Fibroblast of skin of left quadriceps (primary cell): ENCODE results near the gene ASTN2.

ENCODE experiments used
- DNase-seq, 2 experiments: peaks; one replicate each; pipeline ENCODE4 v3.0.0-alpha.2; 2013; ENCODE audit warnings: low read depth in 2 of 2

ASTN2 gene

GRCh38 chr9:117245175-117245829 is 169.6 kb downstream of the ASTN2 start:
- no peak for DNase-seq

GRCh38 chr9:117242082-117242481 is 172.8 kb downstream of the ASTN2 start:
- no peak for DNase-seq

- DNase-seq: no peak
These were observed 175.4 kb downstream of the ASTN2 start for GRCh38 chr9:117239428-117239827.

- no peak for DNase-seq
These were observed 180.8 kb downstream of the ASTN2 start for GRCh38 chr9:117234103-117234502.

GRCh38 chr9:117233016-117233415 is 181.8 kb downstream of the ASTN2 start:
- no peak for DNase-seq

- DNase-seq: no peak
These were observed 182.6 kb downstream of the ASTN2 start for GRCh38 chr9:117232281-117232680.

- DNase-seq: no peak
These were observed 183.8 kb downstream of the ASTN2 start for GRCh38 chr9:117231012-117231411.

GRCh38 chr9:117224695-117225094 is 190.2 kb downstream of the ASTN2 start:
- DNase-seq: no peak

- DNase-seq: no peak
These were observed 195.9 kb downstream of the ASTN2 start for GRCh38 chr9:117218951-117219350.

GRCh38 chr9:117214416-117214815 is 200.4 kb downstream of the ASTN2 start:
- no peak for DNase-seq

- no peak for DNase-seq
These were observed 203.6 kb downstream of the ASTN2 start for GRCh38 chr9:117211280-117211679.

GRCh38 chr9:117205806-117206205 is 209.1 kb downstream of the ASTN2 start:
- DNase-seq: no peak

- DNase-seq: no peak
These were observed 209.9 kb downstream of the ASTN2 start for GRCh38 chr9:117204971-117205370.

- DNase-seq: no peak
These were observed 223.2 kb downstream of the ASTN2 start for GRCh38 chr9:117191504-117192261.

- DNase-seq: no peak
These were observed 225.7 kb downstream of the ASTN2 start for GRCh38 chr9:117189121-117189520.

GRCh38 chr9:117188394-117188793 is 226.5 kb downstream of the ASTN2 start:
- DNase-seq: no peak

- no peak for DNase-seq
These were observed 227.4 kb downstream of the ASTN2 start for GRCh38 chr9:117187498-117187897.

GRCh38 chr9:117184173-117184572 is 230.7 kb downstream of the ASTN2 start:
- DNase-seq: no peak

GRCh38 chr9:117182046-117182445 is 232.8 kb downstream of the ASTN2 start:
- DNase-seq: no peak

- no peak for DNase-seq
These were observed 233.9 kb downstream of the ASTN2 start for GRCh38 chr9:117180896-117181445.

- no peak for DNase-seq
These were observed 236.1 kb downstream of the ASTN2 start for GRCh38 chr9:117178596-117179375.

GRCh38 chr9:117170567-117170966 is 244.3 kb downstream of the ASTN2 start:
- DNase-seq: no peak
